EH (cell line): ENCODE results near the gene DEFB132.
"Not testable (repeated sequence)": the region's sequence is repeated elsewhere in the genome, so short reads cannot be mapped to it uniquely, and the experiment has no call there.

Source experiments
- DNase-seq: peaks from one replicate; pipeline ENCODE4 v3.0.0-alpha.2; 2015; ENCODE audit warnings: low read depth

The DEFB132 gene

GRCh38 chr20:257419-257818 is at the start of gene DEFB132:
Gene DEFB132, plus strand, starts transcription at chr20:257724. Its CDS starts 55 bp downstream, at chr20:257779.
- no peak for DNase-seq

- DNase-seq, result peak; percentile 76
Observed at GRCh38 chr20:208942-209566, 48.5 kb upstream of the DEFB132 start.

GRCh38 chr20:210809-211502 is 46.6 kb upstream of the DEFB132 start:
- DNase-seq, result no peak

GRCh38 chr20:214383-214782 is 43.1 kb upstream of the DEFB132 start:
- no peak for DNase-seq

GRCh38 chr20:215796-216195 is 41.7 kb upstream of the DEFB132 start:
- no peak for DNase-seq

GRCh38 chr20:217266-217665 is 40.3 kb upstream of the DEFB132 start:
- DNase-seq, result no peak

GRCh38 chr20:219290-220115 is 38.0 kb upstream of the DEFB132 start:
- DNase-seq, result peak; percentile 14

GRCh38 chr20:221258-221830 is 36.2 kb upstream of the DEFB132 start:
- no peak for DNase-seq

- not testable (repeated sequence) for DNase-seq
Observed at GRCh38 chr20:225879-226278, 31.6 kb upstream of the DEFB132 start.

- no peak for DNase-seq
Observed at GRCh38 chr20:226958-227357, 30.6 kb upstream of the DEFB132 start, which contains the start of gene DEFB129. Gene DEFB129, plus strand, starts transcription at chr20:227258. Its CDS starts 31 bp downstream, at chr20:227289.

GRCh38 chr20:227439-228105 is 30.0 kb upstream of the DEFB132 start:
- no peak for DNase-seq

GRCh38 chr20:235891-236290 is 21.6 kb upstream of the DEFB132 start:
- DNase-seq, result peak; percentile 27

- no peak for DNase-seq
Observed at GRCh38 chr20:237489-237888, 20.0 kb upstream of the DEFB132 start.

- DNase-seq, result no peak
Observed at GRCh38 chr20:237929-238328, 19.6 kb upstream of the DEFB132 start.

GRCh38 chr20:242905-243304 is 14.6 kb upstream of the DEFB132 start:
- no peak for DNase-seq

- no peak for DNase-seq
Observed at GRCh38 chr20:251354-251753, 6.2 kb upstream of the DEFB132 start.

GRCh38 chr20:252801-253200 is 4.7 kb upstream of the DEFB132 start:
- DNase-seq, result no peak

- DNase-seq, result not testable (repeated sequence)
Observed at GRCh38 chr20:253447-253846, 4.1 kb upstream of the DEFB132 start.

- DNase-seq, result no peak
Observed at GRCh38 chr20:258269-258858, 840 bp downstream of the DEFB132 start.

GRCh38 chr20:258963-259362 is 1.4 kb downstream of the DEFB132 start:
- DNase-seq, result peak; percentile 41

GRCh38 chr20:259981-260380 is 2.5 kb downstream of the DEFB132 start:
- no peak for DNase-seq
